Activated T-cell treated with anti-CD3 and anti-CD28 coated beads for 1 hour (primary cell): Measurements from ENCODE around the gene CCDC70.
"Not testable (repeated sequence)": the region's sequence is repeated elsewhere in the genome, so short reads cannot be mapped to it uniquely, and the experiment has no call there.

Source experiments
- DNase-seq: peaks from one replicate; pipeline ENCODE4 v3.0.0-alpha.2; 2020; ENCODE audit warnings: low read depth

CCDC70 gene

GRCh38 chr13:51865838-51866237 lies 4.1 kb downstream of the CCDC70 start:
- DNase-seq = no peak

- no peak for DNase-seq
These were observed 5.3 kb downstream of the CCDC70 start for GRCh38 chr13:51867062-51867461.

GRCh38 chr13:51869916-51870315 lies 8.1 kb downstream of the CCDC70 start:
- no peak for DNase-seq

- no peak for DNase-seq
These were observed 8.8 kb downstream of the CCDC70 start for GRCh38 chr13:51870616-51871015.

GRCh38 chr13:51873117-51873798 lies 11.5 kb downstream of the CCDC70 start:
- no peak for DNase-seq

- no peak for DNase-seq
These were observed 12.1 kb downstream of the CCDC70 start for GRCh38 chr13:51873837-51874236.

- no peak for DNase-seq
These were observed 12.9 kb downstream of the CCDC70 start for GRCh38 chr13:51874651-51875050.

- DNase-seq = no peak
These were observed 17.4 kb downstream of the CCDC70 start for GRCh38 chr13:51879133-51879532.

GRCh38 chr13:51881296-51881695 lies 19.5 kb downstream of the CCDC70 start:
- no peak for DNase-seq

- DNase-seq = no peak
These were observed 20.9 kb downstream of the CCDC70 start for GRCh38 chr13:51882570-51883225.

- DNase-seq = no peak
These were observed 21.4 kb downstream of the CCDC70 start for GRCh38 chr13:51883226-51883600.

GRCh38 chr13:51885651-51886050 lies 23.9 kb downstream of the CCDC70 start:
- no peak for DNase-seq

GRCh38 chr13:51887468-51887867 lies 25.7 kb downstream of the CCDC70 start:
- no peak for DNase-seq

GRCh38 chr13:51892657-51893056 lies 30.9 kb downstream of the CCDC70 start:
- DNase-seq = no peak

GRCh38 chr13:51894239-51894638 lies 32.5 kb downstream of the CCDC70 start:
- DNase-seq = no peak

GRCh38 chr13:51895906-51896888 lies 34.4 kb downstream of the CCDC70 start:
- DNase-seq = no peak

GRCh38 chr13:51900471-51900870 lies 38.7 kb downstream of the CCDC70 start:
- no peak for DNase-seq

GRCh38 chr13:51902776-51903175 lies 41.0 kb downstream of the CCDC70 start:
- no peak for DNase-seq

- DNase-seq = no peak
These were observed 44.0 kb downstream of the CCDC70 start for GRCh38 chr13:51905787-51906186.

GRCh38 chr13:51906581-51906980 lies 44.8 kb downstream of the CCDC70 start:
- no peak for DNase-seq

- DNase-seq = no peak
These were observed 45.4 kb downstream of the CCDC70 start for GRCh38 chr13:51907040-51907732.

- not testable (repeated sequence) for DNase-seq
These were observed 47.5 kb downstream of the CCDC70 start for GRCh38 chr13:51909265-51909664.
